HG03469 (cell line): ENCODE data around the gene KRT3.
"Not testable (repeated sequence)": the region's sequence is repeated elsewhere in the genome, so short reads cannot be mapped to it uniquely, and the experiment has no call there.

Experiments used
- ATAC-seq: cut with Tn5 transposase; IDR thresholded peaks from one replicate; pipeline ENCODE4 v1.9.1; 2021; ENCODE audit warnings: mild to moderate bottlenecking, moderate library complexity, moderate number of reproducible peaks; ENCODE audit not compliant: unreplicated experiment

KRT3 gene

DNA sequence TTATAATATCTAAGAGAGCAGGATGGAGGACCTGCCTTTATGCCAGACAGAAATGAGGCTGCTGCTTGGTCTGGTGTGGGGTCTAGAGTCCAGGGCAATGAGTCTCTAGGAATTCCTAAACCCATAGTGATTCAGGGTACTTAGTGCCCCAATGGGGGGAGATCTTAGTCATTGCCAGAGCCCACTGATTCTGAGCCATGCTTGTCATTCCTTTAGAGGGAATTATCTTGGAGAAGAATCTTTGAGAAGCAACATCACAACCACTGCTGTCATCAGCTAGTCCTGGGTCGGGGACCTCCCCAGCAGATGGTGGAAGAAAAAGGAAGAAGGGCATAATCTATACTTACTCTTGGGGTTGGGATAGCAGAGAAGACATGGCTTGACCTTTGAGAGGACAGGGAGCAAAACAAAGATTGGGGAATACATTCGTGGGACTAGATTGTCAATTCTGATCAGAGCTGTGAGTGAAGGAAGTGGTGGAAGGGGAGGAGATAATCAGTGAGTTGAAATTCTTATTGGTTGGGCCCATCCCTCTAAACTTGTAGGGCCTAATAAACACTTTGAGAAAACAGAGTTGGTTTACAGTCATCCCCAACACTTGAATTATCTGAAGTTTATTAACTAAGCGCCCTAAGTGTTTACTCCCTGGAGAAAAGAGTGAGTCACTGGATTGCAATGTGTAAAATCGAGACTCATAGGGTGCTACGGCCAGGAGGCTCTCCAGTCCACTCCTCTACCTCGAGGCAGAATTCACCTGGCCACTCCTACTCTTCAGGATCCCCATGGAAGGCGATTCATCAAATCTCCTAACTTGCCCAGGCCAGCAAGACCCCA is 3.0 kb upstream of the KRT3 start:
- ATAC-seq: no peak

DNA sequence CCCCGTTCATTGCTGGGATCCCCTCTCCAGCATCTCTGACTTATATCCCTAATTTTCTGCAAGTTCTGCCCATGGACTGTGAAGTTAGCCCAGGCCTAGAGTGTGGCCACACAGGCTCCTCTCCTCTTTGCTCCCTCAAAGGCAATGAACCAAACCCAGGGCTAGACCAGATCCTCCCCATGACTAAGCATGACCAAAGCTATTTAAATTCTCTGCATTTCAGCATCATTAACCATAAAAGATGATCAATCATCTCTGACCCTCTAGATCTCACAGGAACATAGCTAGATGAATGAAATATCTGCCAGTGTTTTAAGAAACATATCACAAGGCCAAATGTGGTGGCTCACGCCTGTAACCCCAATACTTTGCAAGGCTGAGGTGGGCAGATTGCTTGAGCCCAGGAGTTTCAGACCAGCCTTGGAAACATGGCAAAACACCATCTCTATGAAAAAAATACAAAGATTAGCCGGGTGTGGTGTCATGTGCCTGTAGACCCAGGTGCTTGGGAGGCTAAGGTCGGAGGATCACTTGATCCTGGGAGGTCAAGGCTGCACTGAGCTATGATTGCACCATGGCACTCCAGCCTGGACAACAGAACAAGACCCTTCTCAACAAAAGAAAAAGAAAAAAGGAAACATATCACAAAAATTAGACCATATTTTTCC is 2.2 kb upstream of the KRT3 start:
- no peak for ATAC-seq

DNA sequence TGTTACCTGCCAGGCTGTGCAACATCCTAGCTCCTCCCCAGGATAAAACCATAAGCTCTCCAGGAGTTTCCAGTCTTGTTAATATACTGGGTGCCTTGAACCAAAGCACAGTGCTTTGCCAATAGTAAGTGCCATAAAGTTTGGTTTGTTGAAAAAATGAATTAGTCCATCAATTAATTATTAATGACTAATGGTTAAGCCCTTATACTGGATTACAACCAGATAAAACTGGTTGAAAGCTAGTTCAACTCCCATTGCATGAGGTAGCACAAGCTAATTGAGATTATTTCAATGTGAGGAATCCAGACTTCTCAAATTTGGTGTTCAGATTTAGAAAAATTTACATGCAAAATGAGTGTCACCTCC is 1.6 kb upstream of the KRT3 start:
- no peak for ATAC-seq

DNA sequence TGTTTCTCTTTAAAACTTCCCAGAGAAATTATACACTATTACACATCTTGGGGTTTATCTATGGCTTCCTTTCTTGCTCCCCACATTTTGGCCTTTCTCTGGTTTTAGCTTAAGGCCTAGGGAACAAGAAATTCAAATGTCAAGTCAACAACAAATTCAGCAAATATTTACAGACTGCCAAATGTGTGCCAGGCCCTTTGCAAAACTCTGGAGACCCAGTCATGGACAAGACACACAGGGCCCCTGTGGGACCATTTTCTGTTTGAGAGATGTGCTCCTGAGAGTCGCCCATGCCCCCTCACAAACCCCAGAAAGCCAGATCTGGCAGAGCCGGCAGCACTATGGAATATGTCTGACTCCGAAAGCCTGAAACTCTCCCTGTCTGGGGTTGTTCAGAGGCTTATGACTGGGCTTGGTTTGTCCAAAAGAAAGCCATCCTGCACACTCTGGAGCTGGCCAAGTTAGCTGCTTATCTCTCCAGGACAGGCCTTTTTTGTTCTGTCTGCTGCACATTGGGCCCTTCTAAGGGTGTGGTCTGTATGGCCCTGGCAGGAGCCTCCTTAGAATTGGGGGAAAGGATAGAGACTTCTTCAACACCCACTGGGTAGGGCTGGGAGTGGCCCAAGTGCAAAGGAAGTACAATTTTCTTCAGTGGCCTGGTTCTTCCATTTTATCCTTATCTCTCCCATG is 1.1 kb upstream of the KRT3 start:
- no peak for ATAC-seq

DNA sequence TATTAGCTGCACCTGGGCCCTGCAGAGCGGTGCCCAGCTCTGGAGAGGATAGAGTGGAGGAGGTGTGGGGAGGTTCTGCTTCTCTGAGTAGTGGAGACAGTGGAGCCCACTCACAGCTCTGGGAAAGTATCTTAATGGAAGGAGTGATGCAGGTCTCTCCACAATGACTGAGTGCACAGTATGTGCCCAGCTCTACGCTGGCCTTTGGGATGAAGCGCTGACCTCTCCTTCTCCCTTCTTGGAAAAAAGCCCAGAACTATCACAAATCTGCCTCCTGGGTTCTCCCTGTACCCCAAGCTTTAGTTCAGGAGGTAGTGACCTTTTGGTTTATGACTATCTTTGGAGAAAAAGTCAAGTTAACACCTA is 495 bp upstream of the KRT3 start:
- ATAC-seq: no peak

DNA sequence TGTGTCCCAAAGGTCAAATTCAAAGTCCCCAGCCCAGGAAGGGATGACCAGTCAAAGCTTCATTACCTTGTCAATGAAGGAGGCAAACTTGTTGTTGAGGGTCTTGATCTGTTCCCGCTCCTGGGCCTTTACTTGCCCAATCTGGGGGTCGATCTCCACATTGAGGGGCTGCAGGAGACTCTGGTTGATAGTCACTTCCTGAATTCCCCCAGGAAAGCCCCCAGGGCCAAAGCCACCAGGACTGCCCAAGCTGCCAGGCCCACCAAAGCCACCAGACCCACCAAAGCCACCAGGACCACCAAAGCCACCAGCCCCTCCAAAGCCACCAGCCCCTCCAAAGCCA is 614 bp downstream of the KRT3 start:
- not testable (repeated sequence) for ATAC-seq

DNA sequence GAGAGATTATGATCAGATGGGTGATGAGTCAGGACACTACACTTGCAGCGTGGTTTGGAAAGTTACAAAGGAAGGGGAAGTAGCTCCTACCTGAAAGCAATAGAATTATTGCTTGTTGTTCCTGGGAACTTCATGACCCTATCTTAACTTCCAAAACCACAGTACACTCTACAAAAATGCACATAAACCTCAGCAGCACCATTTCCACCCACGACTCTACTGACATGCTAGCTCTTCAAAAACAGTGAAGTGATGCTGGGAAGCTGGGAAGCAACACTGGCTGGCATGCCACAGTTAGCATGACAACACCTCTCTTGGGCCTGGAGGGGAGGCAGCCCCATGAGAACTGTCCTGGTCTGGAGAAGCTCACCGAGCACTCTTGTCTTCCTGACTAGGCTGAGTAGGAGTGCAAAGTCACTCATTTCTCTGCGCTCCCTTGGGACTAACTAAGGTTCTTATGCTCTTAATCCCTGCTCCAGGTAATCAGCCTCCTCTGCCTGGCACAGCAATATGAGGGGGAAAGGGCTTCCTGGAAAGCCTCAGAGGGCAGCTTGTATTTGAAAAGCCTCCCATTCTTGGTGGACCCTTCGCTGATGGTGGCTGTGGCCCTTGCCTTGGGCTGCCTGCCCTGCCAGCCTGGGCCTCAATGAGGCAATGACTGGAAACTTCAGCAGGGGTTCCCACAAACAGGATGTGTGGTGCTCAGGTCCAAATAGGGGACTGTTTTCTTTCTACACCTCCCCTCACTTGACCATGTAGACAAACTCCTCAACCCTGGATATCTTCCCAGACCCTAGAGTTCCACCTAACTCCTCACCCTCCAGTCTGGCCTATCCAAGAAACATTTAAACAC is 1.2 kb downstream of the KRT3 start:
- ATAC-seq: no peak

DNA sequence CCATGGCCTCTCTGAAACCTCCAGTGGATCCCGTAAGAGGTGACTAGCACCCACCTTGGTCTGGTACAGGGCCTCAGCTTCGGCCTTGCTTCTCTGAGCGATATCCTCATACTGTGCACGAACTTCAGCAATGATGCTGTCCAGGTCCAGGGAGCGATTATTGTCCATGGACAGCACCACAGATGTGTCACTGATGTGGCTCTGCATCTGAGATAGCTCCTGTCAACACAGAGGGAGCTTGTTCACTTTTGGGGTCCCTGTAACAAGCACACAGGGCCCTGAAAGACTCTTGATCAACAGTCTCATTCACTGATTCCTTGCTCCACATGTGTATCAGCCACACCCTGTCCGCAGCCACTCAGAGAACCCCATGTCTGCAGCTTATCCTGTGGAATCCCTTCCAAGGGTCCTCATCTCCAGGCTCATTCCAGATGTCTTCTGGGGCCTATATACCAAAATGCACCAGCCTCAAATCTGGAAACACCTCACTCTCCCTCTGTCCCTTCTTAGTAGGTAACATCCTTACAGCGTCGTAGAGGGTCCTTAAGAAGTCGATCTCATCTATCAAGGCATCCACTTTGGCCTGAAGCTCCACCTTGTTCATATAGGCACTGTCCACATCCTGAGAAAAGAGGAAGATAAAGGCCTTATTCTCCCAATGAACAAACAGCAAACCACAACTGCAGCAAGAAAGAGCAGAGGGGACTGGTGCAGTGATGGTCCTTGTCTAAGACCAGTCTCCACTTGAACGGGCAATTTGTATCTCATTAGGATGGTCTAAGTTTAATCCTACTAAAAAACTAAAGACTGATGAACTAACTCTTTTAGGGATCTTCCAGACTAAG is 3.5 kb downstream of the KRT3 start:
- no peak for ATAC-seq

DNA sequence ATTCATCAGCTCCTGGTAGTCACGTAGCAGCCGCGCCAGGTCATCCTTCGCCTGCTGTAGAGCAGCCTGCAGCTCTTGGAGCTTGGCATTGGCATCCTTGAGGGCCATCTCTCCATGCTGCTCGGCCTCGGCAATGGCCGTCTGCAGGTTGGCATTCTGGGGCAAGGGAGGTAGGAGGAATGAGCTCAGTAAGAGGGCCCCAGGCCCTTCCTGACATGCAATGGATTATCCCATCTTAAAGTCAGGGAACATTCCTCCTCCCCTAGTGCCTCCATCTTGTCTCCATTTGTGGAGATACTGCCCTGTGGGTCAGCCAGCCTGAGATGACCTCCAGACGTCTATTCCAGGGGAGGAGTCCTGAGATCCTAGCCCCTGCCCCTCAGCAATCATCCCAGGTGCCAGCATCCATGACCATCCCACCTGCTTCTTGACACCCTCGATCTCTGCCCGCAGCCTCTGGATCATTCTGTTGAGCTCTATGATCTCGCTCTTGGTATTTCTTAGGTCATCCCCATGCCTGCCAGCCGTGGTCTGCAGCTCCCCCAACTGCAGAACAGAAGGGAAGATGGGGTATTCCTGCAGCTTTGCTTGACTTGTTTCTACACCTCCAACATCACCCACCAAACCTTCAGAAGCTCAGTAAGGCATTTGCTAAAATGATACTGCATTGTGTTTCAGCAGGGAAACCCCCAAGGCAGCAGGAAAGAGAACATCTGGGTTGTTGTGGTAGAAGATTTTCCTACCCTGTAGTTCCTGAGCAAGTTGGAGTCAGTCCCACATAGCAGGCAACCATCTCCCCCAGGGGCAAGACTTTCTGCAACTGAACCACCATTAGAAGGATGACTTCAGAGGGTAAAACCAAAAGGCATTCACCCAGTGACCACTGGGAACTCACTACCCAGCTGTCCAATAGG is 4.4 kb downstream of the KRT3 start:
- ATAC-seq: no peak

DNA sequence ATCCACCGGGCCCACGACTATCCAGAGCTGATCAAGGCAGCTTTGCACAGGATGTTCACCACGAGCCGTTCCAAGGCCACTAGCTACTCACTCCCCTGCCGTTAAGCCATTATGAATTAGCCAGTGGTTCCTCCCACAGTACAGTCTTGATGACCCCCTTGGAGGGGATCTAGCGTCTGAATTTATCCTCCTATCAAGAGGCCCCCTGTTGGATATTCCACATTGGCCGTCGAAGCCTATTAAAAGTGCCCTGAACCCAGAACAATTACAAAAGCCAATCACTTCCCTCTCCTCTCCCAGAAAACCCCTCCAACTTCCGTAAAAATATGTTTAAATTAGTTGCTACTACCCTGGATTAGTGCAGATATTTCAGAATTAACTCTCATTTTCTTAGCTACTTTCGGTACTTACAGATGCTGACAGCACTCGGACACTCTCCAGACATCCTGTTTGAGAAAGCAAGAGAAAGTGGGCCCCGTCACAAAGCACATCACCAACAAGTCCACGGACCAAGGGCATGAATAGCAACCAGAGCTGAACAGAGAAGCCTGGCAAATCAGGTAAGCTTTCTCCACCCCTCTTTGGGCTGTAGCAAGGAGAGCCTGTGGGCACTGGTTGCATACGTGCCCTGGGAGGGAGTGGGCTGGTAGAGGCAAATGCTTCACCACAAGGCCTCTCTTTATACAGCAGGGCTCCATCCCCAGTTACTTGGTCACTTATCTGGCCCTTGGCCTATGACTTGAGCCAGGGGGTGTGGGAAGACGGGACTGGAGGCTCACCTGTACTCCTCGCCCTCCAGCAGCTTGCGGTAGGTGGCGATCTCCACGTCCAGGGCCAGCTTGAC is 5.3 kb downstream of the KRT3 start:
- no peak for ATAC-seq

DNA sequence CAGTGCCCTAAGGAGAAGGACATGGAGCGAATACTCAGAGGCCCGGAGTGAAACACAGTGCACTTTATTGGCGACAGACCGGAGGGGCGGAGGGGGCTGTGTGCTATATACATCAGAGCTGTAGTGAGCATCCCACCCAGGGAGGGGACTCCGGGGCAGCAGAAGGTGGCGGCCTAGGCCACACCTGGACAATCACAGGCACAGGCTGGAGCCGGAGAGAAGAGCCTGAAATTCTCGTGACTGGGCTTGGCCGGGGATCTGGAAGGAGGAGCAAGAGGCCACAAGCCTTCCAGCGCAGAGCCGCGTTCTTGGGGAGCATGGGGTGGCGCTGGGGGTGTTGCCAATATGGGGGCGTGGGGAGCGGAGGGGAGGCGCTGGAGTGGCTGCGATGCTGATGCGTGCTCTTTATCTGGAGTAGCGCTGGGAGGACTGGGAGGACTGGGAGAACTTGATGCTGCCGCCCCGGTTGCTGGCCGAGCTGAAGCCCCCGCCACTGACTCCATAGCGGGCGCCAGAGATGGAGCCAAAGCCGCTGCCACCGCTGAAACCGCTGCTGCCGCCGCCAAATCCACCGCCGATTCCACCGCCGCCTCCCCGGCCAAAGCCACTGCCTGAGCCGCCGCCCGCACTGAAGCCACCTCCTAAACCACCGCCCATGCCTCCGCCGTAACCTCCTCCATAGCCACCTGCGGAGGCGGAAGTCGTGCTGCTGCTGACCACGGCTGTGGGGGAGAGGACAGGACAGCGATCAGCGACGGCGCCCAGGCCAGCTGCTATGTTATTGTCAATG is 6.1 kb downstream of the KRT3 start:
- ATAC-seq: no peak

DNA sequence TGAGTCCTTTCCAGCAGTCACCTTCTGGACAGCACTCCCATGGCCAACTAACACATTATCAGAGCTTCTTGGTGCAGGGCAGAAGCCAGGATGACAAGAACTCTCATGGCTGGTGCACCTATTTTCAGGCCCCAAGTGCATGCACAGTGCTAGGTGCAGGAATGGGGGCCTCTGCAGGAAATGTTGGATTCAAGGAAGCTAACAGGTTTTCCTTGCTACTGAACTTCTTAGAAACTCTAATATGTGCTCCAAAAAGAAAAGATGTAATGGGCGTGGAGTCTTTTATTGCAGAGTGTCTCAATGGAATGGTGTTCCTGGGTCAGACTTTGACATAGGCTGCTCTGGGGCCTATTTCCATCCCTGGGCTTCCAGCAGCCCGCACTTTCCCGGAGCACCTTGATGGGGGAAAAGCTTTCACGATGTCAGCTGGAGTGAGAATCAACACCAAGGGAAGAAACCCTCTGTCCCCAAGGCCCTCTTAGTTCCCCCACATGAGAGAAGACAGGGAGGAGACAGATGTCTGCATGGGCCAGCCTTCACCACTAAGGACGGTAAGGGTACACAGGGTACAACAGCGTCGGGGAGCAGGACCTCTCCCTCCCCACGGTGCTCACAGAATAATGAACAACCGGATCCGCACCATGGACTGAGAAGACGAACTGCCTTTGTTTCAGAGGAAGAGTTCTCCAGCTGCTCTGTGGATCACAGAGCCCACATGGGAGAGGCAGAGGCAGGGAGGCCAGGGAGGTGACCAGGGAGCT is 6.9 kb downstream of the KRT3 start:
- no peak for ATAC-seq

DNA sequence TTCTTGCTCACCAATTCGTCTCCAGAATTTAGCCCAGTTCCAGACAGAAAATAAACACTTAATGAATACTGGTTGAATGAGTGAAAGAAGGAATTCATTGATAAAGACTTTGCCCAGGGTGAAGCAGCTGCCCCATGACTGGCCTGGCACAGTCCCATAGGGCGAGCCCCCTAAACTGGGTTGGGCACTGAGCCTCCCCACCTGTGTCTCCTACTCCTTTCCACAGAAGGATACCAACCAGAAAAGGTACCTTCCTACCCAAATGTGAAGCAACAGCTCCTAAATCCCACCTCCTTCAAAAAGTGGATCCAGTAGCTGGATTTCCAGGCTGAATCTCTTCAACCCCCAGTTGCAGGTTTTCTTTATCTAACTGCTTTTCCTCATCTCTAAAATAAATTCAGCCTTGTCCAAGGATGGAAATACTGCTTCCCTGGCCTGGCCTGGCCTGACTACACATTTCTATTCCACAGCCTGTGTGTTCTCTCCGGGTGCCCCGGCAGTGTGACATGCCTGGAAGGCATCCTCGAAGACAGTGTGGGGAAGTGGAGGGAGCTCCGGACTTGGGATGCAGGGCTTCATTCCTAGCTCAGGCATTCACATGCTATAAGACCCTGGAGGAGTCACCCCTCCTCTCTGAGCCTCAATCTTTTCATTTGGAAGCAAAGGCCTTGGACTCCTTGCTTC is 7.6 kb downstream of the KRT3 start:
- ATAC-seq: no peak

DNA sequence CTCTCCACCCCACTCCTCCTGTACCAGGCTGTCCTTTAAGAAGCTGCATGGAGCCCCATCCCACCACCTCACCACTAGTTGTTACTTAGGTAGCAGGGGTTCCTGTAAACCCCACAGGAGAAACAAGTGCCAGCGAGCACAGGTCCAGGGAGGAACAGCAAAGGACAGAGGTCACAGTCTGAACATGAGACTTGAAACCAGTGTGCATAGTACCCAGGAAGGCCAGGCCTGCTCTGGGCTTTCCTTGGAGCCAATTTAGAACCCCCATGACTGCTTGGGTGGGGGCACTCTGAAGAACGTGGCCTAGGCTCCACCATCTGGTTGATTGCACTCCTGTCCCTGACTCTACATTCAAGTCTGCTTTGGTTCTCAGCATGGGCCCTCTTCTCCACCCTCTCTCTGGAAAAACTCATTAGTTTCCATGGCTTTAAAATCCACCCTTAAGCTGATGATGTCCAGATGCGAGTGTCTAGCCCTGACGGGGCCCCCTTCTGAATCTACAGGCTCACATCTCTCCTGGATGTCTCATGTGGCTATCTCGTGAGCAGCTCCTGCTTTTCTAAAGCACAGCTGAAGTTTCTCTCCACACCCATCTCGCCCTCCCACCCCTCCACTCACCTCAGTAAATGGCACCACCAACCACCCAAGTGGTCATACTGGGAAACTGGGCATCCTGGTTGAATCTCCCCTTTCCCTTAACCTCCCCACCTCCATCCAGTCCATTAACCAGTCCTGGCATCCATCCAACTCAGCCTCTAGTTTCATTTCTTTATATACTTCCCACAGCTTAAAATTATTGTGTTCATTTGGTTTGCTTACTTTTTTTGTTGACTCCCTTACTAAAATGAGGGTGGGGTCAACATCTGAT is 8.4 kb downstream of the KRT3 start:
- no peak for ATAC-seq

DNA sequence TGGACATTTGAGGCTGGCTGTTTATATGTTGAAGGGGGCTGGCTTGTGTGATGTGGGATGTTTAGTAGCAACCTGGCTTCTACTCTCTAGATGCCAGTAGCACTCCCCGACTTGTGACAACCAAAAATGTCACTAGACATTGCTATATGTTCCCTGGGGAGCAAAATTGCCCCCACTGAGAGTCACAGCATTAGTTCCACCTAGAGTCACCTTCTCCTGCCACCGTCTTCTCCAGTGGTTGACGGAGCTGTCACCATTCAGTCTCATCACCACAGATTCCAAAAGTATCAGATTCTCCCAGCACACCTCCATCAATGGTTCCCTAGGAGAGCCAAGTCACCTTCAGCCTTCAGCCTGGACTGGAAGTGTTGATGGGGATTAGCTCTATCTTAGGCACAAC is 11.0 kb downstream of the KRT3 start:
- no peak for ATAC-seq
